HG03280 (cell line): ENCODE measurements around the gene CADM1.

Experiments used
- ATAC-seq: cut with Tn5 transposase; IDR thresholded peaks from one replicate; pipeline ENCODE4 v1.9.1; 2021; ENCODE audit warnings: mild to moderate bottlenecking, moderate library complexity; ENCODE audit not compliant: unreplicated experiment

The CADM1 gene

DNA sequence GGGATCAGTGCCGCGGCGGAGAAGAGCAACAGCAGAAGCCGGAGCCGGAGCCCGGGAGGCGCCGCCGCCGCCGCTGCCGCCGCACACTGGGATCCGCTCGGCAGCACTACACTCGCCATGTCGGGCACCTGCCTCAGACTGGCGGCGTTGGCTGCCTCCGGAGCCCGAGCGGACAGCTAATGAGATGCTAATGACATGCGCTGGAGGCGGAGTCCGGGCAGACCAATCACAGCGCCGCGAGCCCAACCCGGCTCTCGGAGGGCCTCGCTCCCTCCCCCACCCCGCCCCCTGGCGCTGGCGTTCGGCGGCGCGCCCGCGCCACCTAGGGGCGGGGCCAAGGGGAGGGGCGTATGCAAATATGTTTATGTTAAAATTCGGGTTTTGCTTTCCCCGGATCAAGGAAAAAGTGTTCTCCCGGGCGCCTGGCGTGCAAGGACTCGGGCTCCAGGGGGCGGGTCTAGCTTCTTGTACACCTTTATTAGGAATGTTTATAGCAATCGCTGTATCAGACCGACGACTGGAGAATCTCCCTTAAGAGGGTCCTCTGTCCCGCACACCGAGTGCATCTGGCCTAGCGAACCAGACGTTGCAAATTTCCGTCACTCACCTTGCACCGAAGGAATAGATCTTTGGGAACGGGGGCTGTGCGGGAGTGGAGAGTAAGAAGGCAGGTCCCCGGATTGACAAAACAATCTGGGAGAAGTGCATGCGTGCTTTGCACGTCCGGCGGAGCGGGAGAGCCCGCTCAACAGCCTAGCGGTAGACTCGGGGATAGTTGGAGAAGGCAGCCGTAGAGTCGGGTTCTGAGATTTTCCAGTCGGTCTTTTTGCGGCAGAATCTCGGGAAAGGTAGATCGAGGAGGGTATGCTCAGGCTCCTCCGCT lies at the start of gene CADM1:
TSS of gene CADM1 (minus strand) at position 140 of the 883 bp plus-strand sequence.
- peak; percentile 86 for ATAC-seq

DNA sequence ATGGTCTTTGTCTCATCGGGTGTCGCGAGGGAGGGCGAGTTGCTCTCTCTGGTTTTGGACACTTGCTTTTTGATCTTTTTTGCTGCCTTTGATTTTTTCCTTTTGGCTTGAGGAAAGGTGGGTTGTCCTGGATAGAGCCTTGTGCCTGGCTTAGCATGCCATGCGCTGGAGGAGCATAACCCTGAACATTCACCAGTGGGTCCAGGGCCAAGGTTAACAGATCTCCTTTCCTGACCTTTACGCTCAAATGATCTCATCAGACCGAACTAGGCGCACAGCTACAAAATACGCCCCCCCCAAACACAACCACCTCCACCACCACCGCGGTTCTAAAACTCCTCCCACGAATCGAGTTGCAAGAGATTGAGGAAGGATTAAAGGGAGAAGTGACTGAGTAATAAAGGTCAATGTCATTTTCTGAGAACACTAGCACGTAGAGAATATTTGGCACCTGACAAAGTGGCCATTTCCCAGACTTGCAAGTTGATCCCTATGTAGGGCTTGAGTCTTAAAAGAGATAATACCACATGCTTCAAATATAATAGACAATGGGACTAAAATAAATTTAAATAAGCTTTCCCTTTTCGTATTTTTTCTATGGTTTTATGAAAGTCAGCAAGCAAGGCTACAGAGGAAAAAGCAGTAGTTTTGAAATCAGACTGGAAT lies 48.7 kb upstream of the CADM1 start:
- no peak for ATAC-seq

DNA sequence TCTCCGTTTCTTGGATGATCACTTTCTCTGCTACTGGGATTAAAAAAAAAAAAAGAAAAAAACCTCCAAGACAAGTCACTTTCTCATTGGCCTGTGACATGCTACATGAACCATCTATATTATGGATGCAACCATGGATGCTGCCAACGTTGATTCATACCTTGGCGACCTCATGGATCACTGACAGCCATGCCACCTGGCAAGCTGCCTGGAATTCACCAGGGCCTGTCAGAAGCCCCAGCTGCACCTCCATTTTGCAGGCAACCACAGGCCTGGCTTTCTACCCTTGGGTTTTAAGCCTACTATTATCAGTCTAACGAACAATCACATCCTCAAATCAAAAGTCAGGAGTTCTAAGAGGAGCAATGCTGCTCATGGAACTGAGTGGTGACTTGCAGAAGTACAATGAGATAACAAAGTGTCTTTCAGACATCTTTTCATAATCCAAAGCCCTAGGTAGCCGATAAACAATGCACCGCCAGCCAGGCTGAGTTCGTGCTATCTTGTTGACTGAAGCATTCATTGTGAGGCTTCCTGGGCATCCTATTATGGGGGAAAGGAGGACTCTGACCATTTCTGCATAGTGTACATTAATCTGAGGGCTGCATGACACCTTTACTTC lies 48.0 kb upstream of the CADM1 start:
- ATAC-seq: no peak

DNA sequence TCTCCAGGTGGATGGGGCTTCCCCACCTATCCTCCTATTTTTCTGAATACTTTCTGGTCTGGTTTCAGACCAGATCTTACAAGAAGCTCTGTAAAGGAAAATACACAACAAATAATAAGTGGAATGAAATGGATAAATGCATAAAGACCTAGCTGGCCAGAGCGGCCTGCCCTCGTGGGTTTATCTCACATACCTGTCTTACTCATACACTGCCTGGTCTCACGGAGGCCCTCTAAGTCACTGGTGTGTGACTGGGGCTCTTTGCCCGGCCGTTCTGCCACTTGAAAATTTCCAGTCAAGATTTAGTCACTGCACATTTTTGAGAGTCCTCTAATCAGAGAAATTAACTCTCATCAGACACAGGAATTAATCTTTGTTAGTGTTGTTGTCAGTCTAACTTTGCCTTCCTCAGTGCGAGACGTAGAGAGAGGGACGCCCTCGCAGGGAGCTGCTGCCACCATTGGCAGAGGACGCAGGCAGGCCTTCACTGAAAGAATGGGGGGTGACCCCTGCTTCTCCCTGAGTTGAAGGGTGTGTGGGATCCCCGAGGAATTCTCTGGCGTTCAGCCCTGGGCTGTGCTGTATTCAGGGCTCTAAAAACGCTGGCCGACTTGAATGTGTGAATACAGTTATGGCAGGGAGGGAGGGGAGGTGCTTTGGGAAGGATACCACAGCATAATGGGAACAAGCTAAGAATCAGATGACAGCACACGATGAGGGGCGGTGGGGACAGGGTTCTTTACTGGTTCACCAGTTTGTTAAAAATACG lies 46.3 kb upstream of the CADM1 start:
- ATAC-seq: no peak

DNA sequence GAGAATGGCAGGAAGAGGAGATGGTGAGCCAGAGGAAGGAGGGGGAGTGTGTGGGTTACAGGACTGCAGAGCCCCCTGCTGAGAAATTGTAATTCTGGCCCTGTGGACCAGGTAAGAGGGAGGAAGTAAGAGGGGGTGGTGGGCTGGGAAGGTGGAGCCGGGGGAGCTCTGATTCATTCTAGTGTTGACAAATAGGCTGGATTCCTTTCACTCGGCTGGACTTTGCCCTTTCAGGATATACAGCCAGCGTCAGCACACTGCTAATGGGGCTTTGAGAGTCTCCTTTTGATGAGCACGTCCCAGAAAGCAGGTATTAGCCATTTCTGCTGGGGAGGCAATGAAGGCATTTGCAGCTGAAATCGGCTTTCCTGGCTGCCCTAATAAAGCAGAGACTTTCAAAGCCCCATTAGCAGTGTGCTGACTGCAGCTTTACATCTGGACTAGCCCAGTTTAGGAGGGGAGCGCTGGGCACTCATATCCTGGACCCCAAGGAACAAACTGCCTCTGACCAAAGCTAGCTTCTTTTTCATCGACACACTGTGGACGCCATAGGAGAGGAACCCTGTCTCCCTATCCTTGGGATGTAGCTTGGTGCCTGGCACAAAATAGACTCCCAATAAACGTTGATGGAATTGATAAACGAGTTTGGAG lies 44.8 kb upstream of the CADM1 start:
- no peak for ATAC-seq

DNA sequence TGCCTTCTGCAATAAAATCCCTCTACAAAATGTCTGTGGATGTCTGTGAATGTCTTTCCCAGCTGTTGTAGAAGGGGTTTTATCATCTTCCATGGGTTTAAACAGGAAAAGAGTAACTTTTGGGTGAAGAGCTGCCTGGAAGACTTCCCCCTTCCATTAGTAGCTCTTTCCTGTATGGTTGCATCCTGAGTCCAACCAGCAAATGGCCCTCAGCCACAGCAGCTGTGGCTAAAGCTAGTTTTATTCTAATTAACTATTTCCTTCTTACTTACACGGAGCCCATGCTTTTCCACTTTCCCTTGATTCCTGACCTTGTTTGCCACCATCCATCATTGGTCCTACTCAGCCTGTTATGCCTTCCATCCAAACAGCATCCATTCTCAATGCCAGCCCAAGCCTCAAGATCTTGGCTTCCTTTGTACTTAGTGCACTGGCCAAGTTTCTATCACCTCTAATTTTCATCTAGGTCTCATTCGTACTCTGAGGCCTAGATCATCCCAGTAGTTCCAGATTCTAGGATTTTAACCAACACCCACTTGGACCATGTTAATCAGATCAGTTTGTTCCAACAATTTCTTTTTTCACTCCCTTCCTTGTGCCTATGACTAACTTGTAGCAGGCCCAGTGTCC lies 41.5 kb upstream of the CADM1 start:
- ATAC-seq: no peak

DNA sequence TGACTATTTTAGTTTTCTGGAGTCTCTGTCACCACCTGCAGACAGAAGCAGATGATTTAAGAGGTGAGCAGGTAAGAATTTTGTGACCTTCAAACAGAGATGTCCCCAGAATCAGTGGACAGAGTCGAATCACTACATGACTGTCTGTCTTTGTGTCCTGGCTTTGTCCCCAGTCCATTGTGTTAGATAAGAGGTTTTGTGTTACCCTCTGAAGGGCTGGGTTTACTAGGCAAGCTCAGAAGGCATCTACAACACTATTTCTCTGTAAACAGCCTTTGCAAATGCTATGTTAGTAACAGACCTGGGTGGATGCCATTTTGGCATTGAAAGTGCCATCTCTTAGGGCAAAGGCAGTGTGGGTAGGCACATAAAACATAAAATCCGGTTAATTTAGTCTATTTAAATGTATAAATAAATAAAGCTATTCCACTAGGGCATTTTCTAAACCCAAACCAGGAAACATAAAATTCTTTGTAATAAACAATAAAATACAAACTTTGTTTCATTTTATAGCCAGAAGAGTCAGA lies 40.3 kb upstream of the CADM1 start:
- no peak for ATAC-seq

DNA sequence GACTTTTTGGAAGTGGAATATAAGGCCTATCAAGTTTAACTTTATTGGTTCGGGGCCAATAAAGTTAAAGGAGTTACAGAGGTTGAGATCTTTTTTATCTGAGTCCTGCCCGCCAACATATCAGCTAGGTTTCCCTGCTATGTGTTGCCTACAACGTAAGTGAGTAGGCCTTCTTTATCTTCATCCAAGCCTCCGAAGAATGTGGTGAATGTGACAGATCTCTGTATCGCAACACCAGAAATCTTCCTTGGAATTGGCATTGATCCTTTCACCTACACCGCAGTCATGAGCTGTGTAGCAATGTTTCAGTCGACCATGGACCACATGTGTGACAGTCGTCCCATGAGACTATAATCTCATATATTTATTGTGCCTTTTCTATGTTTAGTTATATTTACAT lies 37.3 kb upstream of the CADM1 start:
- ATAC-seq: no peak

DNA sequence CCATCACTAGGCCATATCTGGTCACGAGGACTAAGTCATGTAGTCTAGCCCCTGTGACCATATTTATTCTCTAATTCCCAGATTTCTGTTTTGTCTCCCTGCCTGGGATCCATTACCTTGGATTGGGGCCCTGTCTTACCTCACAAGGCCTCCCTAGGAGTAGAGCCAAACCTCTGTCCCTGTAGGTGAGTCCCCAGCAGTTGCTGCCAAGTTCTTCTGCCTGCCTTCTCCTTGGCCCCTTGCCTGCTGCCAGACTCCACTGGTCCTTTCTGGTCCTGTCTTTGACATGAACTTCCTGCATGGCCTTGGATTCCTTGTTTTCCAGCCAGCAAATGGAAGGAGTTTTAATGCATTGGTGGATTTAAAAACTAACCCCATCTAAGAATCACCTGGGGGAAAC lies 35.6 kb upstream of the CADM1 start:
- no peak for ATAC-seq

DNA sequence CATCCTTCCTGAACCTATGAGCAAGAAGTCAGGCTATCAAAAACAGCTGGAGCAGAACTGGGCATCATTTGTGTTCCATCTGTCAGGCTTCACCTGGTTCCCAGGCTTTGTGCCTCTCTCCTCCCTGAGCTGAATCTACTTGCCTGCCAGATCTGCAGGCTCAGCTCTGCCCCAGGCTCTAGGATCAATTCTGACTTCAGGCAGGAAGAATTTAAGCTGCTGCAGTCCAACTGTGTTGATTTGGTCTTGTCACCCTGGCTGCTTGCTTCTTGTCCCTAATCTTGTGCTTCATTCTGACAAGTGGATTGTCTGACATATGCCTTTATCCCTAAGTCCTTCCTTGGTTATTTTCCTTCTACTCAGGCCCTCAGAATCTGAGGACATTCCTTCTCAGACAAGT lies 31.6 kb upstream of the CADM1 start:
- ATAC-seq: no peak

DNA sequence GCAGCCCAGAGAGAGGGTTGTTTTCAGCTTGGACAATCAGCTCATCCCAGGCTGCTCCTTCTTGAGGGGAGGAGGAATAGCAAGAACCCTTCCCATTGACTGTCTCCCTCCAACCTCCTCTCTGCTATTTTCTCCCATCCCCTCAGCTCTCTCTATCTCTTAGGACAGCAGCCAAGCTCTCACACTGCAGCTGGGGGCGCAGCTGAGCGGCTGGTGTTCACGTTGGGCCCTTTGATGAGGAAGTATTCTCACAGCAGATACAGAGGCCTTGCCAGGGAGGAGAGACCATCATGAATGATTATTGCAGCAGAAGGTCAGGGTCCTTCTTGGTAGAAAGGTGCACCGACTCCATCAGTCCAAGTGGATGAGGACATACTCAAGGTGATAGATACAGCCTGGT lies 26.5 kb upstream of the CADM1 start:
- ATAC-seq: no peak

DNA sequence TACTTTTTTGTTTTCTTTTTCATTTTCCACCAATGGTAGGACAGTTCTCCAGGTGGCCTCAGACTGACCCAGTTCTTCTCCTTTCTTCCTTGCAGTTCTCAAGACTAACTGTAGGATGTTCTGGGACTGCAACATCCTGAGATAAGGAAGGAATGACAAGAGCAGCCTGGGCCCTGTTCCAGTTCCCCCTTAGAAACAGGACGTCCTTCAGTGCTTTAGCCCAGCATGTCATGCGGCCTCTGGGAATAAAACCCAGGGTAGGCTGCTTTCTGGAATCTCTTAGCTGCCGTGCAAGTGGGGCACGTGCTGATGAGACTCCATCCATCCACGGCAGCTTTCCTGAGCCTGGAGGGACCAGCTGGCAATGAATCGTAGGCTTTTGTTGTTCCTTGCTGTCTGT lies 24.0 kb upstream of the CADM1 start:
- no peak for ATAC-seq

DNA sequence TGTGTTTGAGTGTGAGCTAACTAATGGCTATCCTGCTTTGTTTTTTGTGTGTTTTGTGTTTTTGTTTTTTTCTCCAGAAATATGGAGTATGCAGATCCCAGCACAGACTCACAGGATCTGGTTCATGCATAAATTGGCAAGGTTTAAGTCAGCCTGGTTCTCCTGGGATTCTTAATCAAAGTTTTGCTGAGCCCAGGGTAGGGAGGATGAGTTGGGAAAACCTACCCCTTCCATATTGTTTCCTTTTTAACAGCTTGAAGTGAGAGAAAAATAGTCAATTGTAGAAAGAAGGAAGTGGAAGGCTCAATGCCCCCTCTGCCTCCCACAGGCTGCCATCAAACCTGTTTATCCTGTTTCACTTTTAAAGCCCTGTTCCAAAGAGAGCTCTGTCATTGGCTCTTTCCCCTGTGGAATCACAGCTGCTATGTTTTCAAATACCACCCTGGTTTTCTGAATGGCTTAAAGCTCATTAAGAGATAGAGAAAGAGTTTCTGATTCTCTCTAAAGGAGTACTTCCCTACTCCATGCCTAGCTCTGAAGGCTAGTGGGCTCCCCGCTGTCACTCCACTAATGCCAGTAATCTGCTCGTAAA lies 23.4 kb upstream of the CADM1 start:
- ATAC-seq: no peak

DNA sequence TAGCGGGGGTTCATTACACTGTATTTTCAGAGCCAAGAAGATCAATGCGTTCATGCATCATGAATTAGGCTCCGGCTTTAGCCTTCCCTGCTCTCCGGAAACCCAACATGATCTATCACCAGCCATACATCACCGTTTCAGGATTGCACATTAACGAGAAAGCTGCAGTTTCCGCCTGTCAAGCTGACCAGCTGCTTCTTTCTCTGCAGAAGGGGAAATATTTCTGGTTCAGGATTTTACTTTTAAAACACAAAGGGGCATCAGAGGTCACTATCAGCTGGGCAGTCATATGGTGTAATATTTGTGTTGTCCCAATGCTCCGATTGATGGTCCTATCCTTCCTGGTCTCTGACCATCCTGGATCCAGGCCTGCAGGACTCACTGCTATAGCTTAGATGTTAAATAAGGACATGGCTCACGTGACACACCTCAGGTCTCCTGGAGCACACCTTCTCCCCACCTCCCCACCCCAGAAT lies 21.4 kb upstream of the CADM1 start:
- ATAC-seq: no peak

DNA sequence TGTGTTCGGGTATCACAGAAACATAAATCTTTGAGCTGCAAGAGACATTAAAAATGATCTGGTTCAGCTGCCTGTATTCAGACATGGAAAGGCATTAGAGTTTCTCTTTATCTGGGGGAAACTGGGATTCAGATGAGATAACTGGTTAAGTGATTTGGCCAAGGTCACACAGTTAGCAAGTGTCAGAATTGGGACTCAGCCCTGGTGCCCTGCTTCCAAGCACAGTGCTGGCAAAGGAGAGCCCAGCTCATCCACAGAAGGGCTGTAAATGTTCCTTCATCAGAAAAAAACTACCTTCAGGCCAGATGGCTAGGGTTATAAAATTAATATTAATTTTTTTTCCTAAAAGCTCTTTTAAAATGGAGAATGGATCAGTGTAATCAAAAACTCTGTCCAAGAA lies 20.4 kb upstream of the CADM1 start:
- ATAC-seq: no peak

DNA sequence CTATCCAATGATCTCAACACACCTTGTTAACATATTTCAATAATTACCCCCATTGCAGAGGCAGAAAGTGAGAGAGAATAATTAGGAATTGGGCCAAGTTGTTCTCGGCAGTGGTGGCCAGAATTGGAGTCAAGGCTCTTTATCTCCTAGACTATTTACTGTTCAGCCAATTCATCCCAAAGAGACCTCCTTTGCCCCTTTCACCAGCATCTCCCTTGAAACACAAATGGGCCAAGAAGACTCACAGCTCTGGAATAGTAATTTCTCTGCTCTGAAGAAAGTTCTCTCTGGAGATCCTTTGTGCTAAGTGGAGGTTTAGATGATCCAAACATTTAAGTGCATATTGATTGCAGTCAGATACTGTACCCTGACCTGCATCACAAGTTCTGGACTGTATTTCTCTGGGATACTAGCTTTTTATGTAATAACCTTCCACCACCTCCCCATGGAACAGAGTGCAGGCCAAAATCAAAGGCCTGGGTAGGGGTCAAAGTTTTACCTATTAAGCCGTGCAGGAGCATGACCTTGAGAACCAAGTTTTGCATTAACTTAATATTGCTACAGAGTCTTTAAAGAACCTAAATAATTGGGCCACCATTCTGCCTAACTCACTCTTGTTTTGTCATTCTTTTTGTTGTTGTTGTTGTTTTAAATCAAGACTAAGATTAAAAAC lies 19.6 kb upstream of the CADM1 start:
- ATAC-seq: no peak

DNA sequence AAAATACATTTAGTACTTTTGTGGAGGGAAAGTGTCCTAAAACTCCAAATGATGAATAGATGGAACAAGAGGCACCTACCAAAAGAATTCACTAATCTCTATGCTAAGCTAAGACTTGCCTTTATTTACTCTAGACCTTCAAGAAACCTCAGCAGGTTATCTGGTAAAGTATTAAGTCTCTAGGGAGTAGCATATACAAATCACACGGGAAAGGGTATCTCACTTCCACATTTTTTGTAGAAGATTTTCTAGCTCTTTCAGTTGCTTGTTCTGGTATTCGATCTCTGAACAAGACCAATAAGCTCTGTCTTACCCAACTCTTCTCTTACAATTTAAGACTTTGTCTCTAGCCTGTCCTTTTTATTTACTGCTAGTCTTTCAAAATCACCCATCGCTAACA lies 18.1 kb upstream of the CADM1 start:
- ATAC-seq: no peak

DNA sequence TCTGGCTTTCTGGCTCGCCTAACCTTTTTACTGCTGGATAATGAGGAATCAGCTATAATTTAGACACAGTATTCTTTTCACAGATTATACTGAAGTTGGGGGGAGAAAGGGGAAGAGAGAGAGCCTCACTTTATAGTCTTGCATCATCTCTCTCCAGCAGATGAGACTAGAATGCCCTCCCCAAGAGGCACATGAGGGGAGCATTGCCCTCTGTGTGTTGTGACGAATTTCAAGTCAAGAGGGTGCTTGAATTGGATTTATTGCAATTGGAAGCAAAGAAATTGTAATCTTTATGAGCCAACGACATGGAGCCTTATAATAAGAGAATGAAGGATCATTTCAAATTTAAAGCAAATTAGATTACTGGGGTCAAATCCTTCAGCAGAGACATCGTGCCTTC lies 17.6 kb upstream of the CADM1 start:
- ATAC-seq: no peak
